Panc1 (cell line): ENCODE results near the gene SERP1.

Source experiments
- POLR2AphosphoS5 ChIP-seq: IDR thresholded peaks from 2 replicates; pipeline ENCODE4 v1.6.1; 2012; ENCODE audit warnings: mild to moderate bottlenecking, low read depth, low read length, moderate library complexity
- TF ChIP-seq, protein P1 (sequence below): fragments of 450-650 bp; IDR thresholded peaks from 2 replicates; pipeline ENCODE4 v1.5.1; 2017; ENCODE audit warnings: mild to moderate bottlenecking
- TF ChIP-seq, protein P2 (sequence below), 2 experiments: IDR thresholded peaks; 2 replicates each; pipeline ENCODE4 v1.6.1; 2011 to 2012; ENCODE audit warnings: low read depth in 2 of 2, control low read depth in 1 of 2, low read length in 1 of 2, mild to moderate bottlenecking in 1 of 2, moderate library complexity in 1 of 2; ENCODE audit not compliant: insufficient read depth in 1 of 2

DNA sequence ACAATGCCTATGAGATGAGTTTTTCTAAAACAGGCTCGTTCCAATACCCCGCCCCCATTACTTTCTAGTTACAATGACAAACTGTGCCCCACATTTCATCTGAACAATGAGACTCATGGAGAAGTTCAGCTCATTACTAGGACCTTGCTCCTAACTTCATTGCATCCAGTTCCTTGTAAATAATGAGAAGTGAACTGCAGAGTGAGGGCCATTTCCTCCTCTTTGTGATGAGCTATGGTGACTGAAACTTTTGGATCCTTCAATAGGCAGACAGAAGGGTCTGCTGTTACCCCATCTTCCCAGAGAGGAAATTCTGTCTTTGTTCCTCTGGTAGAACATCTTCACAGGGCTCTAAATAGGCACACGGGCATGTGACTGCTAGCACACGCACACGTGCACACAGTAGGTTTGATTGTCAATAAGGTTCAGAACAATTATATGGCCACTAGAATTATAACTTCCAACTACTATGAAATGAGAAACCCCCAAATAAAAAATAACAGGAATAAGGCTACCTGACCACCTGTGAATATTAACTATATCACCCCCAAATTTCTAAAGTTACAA, 51.8 kb downstream of the SERP1 start:
- TF ChIP-seq, protein P1, sequence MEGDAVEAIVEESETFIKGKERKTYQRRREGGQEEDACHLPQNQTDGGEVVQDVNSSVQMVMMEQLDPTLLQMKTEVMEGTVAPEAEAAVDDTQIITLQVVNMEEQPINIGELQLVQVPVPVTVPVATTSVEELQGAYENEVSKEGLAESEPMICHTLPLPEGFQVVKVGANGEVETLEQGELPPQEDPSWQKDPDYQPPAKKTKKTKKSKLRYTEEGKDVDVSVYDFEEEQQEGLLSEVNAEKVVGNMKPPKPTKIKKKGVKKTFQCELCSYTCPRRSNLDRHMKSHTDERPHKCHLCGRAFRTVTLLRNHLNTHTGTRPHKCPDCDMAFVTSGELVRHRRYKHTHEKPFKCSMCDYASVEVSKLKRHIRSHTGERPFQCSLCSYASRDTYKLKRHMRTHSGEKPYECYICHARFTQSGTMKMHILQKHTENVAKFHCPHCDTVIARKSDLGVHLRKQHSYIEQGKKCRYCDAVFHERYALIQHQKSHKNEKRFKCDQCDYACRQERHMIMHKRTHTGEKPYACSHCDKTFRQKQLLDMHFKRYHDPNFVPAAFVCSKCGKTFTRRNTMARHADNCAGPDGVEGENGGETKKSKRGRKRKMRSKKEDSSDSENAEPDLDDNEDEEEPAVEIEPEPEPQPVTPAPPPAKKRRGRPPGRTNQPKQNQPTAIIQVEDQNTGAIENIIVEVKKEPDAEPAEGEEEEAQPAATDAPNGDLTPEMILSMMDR: no peak
- no peak for TF ChIP-seq POLR2AphosphoS5
- TF ChIP-seq, protein P2, sequence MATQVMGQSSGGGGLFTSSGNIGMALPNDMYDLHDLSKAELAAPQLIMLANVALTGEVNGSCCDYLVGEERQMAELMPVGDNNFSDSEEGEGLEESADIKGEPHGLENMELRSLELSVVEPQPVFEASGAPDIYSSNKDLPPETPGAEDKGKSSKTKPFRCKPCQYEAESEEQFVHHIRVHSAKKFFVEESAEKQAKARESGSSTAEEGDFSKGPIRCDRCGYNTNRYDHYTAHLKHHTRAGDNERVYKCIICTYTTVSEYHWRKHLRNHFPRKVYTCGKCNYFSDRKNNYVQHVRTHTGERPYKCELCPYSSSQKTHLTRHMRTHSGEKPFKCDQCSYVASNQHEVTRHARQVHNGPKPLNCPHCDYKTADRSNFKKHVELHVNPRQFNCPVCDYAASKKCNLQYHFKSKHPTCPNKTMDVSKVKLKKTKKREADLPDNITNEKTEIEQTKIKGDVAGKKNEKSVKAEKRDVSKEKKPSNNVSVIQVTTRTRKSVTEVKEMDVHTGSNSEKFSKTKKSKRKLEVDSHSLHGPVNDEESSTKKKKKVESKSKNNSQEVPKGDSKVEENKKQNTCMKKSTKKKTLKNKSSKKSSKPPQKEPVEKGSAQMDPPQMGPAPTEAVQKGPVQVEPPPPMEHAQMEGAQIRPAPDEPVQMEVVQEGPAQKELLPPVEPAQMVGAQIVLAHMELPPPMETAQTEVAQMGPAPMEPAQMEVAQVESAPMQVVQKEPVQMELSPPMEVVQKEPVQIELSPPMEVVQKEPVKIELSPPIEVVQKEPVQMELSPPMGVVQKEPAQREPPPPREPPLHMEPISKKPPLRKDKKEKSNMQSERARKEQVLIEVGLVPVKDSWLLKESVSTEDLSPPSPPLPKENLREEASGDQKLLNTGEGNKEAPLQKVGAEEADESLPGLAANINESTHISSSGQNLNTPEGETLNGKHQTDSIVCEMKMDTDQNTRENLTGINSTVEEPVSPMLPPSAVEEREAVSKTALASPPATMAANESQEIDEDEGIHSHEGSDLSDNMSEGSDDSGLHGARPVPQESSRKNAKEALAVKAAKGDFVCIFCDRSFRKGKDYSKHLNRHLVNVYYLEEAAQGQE (IDR thresholded peaks at IDR 0.05; ENCODE audit: insufficient read depth in 1 of 2, low read depth in 2 of 2, low read length in 1 of 2): no peak
